ENCODE results near the gene ENKUR.

The ENKUR gene

DNA sequence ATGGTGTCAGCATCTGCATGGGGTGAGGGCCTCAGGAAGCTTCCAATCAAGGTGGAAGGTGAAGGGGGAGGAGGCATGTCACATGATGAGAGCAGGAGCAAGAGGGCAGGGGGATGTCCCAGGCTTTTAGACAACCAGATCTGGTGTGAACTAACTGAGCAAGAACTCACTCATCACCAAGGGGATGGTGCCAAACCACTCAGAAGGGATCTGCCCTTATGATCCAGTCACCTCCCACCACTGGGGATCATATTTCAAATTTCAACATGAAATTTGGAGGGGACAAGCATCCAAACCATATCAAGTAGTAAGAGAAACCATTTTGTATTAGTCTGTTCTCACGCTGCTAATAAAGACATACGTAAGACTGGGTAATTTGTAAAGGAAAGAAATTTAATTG lies 34.0 kb upstream of the ENKUR start:
- H3K27me3 ChIP-seq (ENCODE audit: insufficient read depth, low read length): no peaks in the 10 kb centered on the region
- no peak overlapping the region for H3K27ac ChIP-seq (ENCODE audit: low read depth, low read length)
- no peaks in the 10 kb centered on the region for H3K36me3 ChIP-seq (ENCODE audit: insufficient read depth, low read length)
- no peaks in the 10 kb centered on the region for H3K79me2 ChIP-seq (ENCODE audit: control insufficient read depth, insufficient read depth, low read length, unreplicated experiment)
- peaks cover 12% of the 10 kb centered on the region for H3K4me1 ChIP-seq (ENCODE audit: control insufficient read depth, insufficient read depth, low read length, unreplicated experiment)
- no peak overlapping the region for H3K4me3 ChIP-seq (ENCODE audit: low read depth, low read length)
- no peak overlapping the region for H2AFZ ChIP-seq (ENCODE audit: low read length, unreplicated experiment)

DNA sequence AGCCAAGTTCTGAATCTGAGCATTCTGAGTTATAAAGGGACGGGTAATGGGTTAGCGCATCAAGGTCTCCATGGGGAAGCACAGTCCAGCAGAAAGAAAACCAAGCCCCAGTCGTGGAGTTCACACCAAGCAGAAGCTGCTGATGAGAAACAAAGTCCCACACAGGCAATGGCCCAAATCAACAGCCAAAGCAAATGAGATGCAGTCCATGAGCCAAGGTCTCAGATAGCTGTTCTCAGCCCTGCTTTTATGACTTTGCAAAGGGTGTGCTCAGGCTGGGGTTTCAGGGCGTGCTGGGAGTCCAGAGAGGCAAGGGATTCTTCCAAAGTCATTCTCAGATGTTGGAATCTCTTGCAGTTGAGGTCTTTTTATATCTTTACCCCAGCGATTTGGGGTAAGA lies 32.5 kb upstream of the ENKUR start:
- Histone ChIP-seq H3K36me3 (ENCODE audit: insufficient read depth, low read length) (no peaks in the 10 kb centered on the region), H2AFZ (ENCODE audit: low read length, unreplicated experiment) (no peak overlapping the region), H3K27ac (ENCODE audit: low read depth, low read length) (no peak overlapping the region)

DNA sequence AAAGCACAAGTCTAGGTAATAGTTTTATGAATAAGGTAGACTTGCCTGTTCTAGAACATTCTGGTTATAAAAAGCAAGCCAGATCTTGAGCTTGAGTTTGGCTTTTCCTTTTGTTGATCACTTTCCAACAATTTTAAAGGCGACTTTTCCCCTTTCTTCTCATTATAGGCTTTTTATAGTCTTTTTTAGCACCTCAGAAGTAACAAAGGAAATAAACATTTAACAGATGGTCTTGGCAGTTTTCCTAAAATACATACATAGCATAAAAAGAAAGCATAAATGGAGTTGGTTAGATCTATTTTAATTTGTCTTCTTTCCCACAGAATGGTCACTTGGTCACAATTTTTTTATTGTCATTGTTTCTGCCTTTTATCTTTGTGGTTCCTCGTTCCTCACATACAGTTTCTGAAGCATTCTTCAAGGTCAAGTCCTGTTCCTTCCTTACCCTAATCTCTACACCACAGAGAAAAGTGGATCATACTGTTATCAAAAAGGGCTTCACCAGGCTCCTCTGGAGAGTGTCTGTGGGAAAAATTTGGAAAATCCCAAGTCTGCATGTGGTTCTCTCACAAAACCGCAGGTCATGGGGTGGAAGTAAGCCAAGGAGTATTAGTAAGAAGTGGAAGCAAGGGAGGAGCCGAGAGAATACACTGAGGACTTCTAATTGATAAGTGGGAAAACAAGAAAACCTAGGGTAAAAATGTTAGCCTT lies 31.8 kb upstream of the ENKUR start:
- no peaks in the 10 kb centered on the region for H3K36me3 ChIP-seq (ENCODE audit: insufficient read depth, low read length)
- H3K27me3 ChIP-seq (ENCODE audit: insufficient read depth, low read length): no peaks in the 10 kb centered on the region
- H3K27ac ChIP-seq (ENCODE audit: low read depth, low read length): no peak overlapping the region
- H3K4me3 ChIP-seq (ENCODE audit: low read depth, low read length): no peak overlapping the region
- H3K79me2 ChIP-seq (ENCODE audit: control insufficient read depth, insufficient read depth, low read length, unreplicated experiment): no peaks in the 10 kb centered on the region
- H2AFZ ChIP-seq (ENCODE audit: low read length, unreplicated experiment): no peak overlapping the region
- H3K4me1 ChIP-seq (ENCODE audit: control insufficient read depth, insufficient read depth, low read length, unreplicated experiment): peaks cover 12% of the 10 kb centered on the region

More for the DNA sequence above, 32.5 kb upstream of the ENKUR start:
- no peaks in the 10 kb centered on the region for H3K27me3 ChIP-seq (ENCODE audit: insufficient read depth, low read length)
- H3K79me2 ChIP-seq (ENCODE audit: control insufficient read depth, insufficient read depth, low read length, unreplicated experiment): no peaks in the 10 kb centered on the region
- H3K4me1 ChIP-seq (ENCODE audit: control insufficient read depth, insufficient read depth, low read length, unreplicated experiment): peaks cover 12% of the 10 kb centered on the region
- H3K4me3 ChIP-seq (ENCODE audit: low read depth, low read length): no peak overlapping the region

DNA sequence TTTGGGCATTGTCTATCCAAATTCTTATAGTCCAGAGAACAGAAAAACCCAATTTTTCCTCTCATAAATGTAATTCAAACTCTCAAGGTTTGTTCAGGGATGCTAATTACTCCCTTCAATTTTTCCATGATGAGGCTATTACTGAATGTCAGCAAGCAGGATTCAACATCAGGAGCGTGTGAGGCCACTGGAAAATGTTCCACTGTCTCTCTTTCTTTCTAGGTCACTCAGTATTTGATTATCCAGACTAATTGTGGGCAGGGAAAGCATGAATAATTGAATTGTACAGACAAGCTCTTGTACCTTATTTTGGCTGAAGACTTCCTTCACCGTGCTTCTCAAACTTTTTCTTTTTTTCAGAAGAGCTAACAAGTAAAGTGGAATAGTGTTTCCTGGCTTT lies 31.1 kb upstream of the ENKUR start:
- H3K4me3 ChIP-seq (ENCODE audit: low read depth, low read length): no peak overlapping the region
- no peaks in the 10 kb centered on the region for H3K27me3 ChIP-seq (ENCODE audit: insufficient read depth, low read length)
- H2AFZ ChIP-seq (ENCODE audit: low read length, unreplicated experiment): no peak overlapping the region
- H3K27ac ChIP-seq (ENCODE audit: low read depth, low read length): no peak overlapping the region
- no peaks in the 10 kb centered on the region for H3K36me3 ChIP-seq (ENCODE audit: insufficient read depth, low read length)
- H3K79me2 ChIP-seq (ENCODE audit: control insufficient read depth, insufficient read depth, low read length, unreplicated experiment): no peaks in the 10 kb centered on the region
- peaks cover 12% of the 10 kb centered on the region for H3K4me1 ChIP-seq (ENCODE audit: control insufficient read depth, insufficient read depth, low read length, unreplicated experiment)

DNA sequence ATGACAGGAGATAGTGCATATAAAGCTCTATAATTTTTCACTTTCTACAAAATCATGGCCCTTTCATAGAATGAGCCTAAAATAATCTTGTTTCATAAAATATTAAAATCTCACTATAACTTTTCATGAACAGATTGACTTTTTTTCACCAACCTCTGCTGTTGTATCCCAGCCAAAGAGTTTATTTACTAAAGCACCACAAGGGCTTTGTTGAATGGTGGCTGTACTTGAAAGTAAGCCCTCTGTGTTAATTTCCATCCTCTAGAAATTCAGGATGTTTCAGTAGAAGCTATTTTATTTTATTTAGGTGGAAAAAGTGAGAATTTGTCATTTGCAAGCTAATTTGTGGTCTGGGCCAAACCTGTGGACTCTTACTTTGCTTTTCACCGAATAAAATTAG lies 30.7 kb upstream of the ENKUR start:
- Histone ChIP-seq H3K27ac (ENCODE audit: low read depth, low read length) (no peak overlapping the region), H3K4me3 (ENCODE audit: low read depth, low read length) (no peak overlapping the region), H3K36me3 (ENCODE audit: insufficient read depth, low read length) (no peaks in the 10 kb centered on the region), H2AFZ (ENCODE audit: low read length, unreplicated experiment) (no peak overlapping the region), H3K4me1 (ENCODE audit: control insufficient read depth, insufficient read depth, low read length, unreplicated experiment) (peaks cover 12% of the 10 kb centered on the region), H3K27me3 (ENCODE audit: insufficient read depth, low read length) (no peaks in the 10 kb centered on the region), H3K79me2 (ENCODE audit: control insufficient read depth, insufficient read depth, low read length, unreplicated experiment) (no peaks in the 10 kb centered on the region)

DNA sequence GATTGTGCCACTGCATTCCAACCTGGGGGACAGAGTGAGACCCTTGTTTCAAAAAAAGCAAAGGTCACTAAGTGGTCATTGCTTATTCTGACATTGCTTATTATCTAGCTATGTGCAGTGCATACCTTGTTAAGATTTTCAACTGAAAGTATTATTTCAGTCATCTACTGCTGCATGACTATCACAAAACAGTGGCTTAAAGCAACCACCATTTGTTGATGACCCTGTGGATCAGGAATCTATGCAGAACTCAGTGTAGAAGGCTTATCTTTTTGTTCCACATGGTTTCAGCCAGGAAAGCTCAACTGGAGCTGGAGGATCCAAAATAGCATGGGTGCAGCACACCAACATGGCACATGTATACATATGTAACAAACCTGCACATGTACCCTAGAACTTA lies 23.6 kb upstream of the ENKUR start:
- Histone ChIP-seq H3K27ac (ENCODE audit: low read depth, low read length) (no peak overlapping the region), H3K27me3 (ENCODE audit: insufficient read depth, low read length) (no peaks in the 10 kb centered on the region), H3K4me1 (ENCODE audit: control insufficient read depth, insufficient read depth, low read length, unreplicated experiment) (no peaks in the 10 kb centered on the region), H3K79me2 (ENCODE audit: control insufficient read depth, insufficient read depth, low read length, unreplicated experiment) (no peaks in the 10 kb centered on the region), H3K36me3 (ENCODE audit: insufficient read depth, low read length) (no peaks in the 10 kb centered on the region), H2AFZ (ENCODE audit: low read length, unreplicated experiment) (no peak overlapping the region), H3K4me3 (ENCODE audit: low read depth, low read length) (no peak overlapping the region)

DNA sequence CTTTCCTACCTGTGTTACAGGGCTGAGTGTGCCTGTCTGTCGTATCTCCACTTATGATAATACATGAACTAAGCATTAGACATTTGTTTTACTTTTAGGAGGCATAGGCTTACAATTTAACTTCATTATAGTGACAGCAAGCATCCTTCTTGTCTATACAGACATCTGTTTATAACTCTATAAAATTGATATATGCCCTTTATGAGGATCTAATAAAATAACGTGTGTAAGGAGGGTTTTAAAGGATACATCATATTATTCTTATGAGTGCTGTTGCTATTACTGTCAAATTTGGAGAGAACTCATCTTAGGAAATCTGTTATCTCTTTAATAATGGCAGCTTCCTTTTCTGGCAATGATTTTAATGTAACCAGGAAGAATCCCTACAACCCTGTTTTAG lies 22.4 kb upstream of the ENKUR start:
- no peak overlapping the region for H3K4me3 ChIP-seq (ENCODE audit: low read depth, low read length)
- no peak overlapping the region for H2AFZ ChIP-seq (ENCODE audit: low read length, unreplicated experiment)
- no peaks in the 10 kb centered on the region for H3K79me2 ChIP-seq (ENCODE audit: control insufficient read depth, insufficient read depth, low read length, unreplicated experiment)
- no peaks in the 10 kb centered on the region for H3K27me3 ChIP-seq (ENCODE audit: insufficient read depth, low read length)
- no peak overlapping the region for H3K27ac ChIP-seq (ENCODE audit: low read depth, low read length)
- H3K4me1 ChIP-seq (ENCODE audit: control insufficient read depth, insufficient read depth, low read length, unreplicated experiment): no peaks in the 10 kb centered on the region
- H3K36me3 ChIP-seq (ENCODE audit: insufficient read depth, low read length): no peaks in the 10 kb centered on the region

DNA sequence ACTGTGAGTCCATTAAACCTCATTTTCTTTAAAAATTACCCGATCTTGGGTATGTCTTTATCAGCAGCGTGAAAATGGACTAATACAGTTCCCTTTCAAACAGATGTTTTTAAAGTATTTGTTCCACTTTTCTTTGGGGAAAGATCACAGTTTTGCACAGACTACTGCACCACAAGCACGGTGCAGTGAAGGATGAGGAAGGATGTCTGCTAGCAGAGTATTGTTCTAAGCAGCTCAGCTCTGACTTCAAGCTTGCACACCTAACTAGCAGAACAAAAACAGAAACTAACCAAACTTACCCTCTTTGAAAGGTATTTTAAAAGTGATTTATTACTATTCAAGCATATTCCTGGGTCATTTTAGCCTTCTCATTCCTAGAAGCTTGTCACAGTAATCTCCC lies 20.4 kb upstream of the ENKUR start:
- H3K27ac ChIP-seq (ENCODE audit: low read depth, low read length): no peak overlapping the region

DNA sequence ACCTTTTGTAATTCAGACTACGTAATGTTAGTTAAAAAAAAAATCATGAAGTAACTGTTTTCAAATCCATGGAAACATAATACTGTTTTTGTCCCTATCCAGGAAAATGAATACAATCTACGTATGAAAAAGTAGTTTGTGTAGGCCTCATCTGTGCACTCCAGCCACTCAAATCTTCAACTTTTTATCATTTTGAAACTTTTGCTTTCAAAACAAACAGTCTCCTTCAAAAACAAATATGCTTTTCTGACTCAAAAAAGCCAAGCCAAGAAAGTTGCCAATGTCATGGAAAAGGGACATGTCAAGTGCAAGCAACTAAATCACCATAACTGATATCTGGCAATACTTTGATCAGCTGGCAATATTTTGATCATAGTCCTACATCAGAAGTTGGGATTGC lies 13.6 kb upstream of the ENKUR start:
- H3K27me3 ChIP-seq (ENCODE audit: insufficient read depth, low read length): no peaks in the 10 kb centered on the region
- no peaks in the 10 kb centered on the region for H3K36me3 ChIP-seq (ENCODE audit: insufficient read depth, low read length)
- H3K4me3 ChIP-seq (ENCODE audit: low read depth, low read length): no peak overlapping the region
- H3K27ac ChIP-seq (ENCODE audit: low read depth, low read length): no peak overlapping the region
- no peak overlapping the region for H2AFZ ChIP-seq (ENCODE audit: low read length, unreplicated experiment)
- no peaks in the 10 kb centered on the region for H3K79me2 ChIP-seq (ENCODE audit: control insufficient read depth, insufficient read depth, low read length, unreplicated experiment)
- peaks cover 12% of the 10 kb centered on the region for H3K4me1 ChIP-seq (ENCODE audit: control insufficient read depth, insufficient read depth, low read length, unreplicated experiment)

More for the DNA sequence above, 20.4 kb upstream of the ENKUR start:
- Histone ChIP-seq H3K79me2 (ENCODE audit: control insufficient read depth, insufficient read depth, low read length, unreplicated experiment) (no peaks in the 10 kb centered on the region), H3K27me3 (ENCODE audit: insufficient read depth, low read length) (no peaks in the 10 kb centered on the region), H3K4me3 (ENCODE audit: low read depth, low read length) (no peak overlapping the region), H3K36me3 (ENCODE audit: insufficient read depth, low read length) (no peaks in the 10 kb centered on the region), H2AFZ (ENCODE audit: low read length, unreplicated experiment) (no peak overlapping the region), H3K4me1 (ENCODE audit: control insufficient read depth, insufficient read depth, low read length, unreplicated experiment) (no peaks in the 10 kb centered on the region)

DNA sequence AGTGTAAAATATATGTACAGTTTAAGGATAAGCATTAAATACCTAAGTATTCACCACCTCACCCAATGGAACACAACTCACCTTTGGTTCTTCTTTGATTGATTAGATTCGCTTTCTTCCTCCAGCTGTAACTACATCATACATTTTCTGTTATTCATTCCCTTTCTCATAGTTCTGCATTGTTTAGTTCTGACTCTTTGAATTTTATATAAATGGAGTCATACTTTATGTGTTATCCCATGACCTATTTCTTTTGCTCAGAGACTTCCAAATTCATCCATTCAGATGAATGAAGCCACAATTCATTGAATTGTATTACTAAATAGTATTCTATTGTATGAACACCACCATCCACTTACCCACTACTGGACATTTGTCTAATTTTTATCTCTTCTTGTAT lies 12.8 kb upstream of the ENKUR start:
- no peak overlapping the region for H3K27ac ChIP-seq (ENCODE audit: low read depth, low read length)
- no peak overlapping the region for H2AFZ ChIP-seq (ENCODE audit: low read length, unreplicated experiment)
- peaks cover 12% of the 10 kb centered on the region for H3K4me1 ChIP-seq (ENCODE audit: control insufficient read depth, insufficient read depth, low read length, unreplicated experiment)
- no peak overlapping the region for H3K4me3 ChIP-seq (ENCODE audit: low read depth, low read length)
- H3K27me3 ChIP-seq (ENCODE audit: insufficient read depth, low read length): no peaks in the 10 kb centered on the region
- no peaks in the 10 kb centered on the region for H3K36me3 ChIP-seq (ENCODE audit: insufficient read depth, low read length)
- H3K79me2 ChIP-seq (ENCODE audit: control insufficient read depth, insufficient read depth, low read length, unreplicated experiment): no peaks in the 10 kb centered on the region

DNA sequence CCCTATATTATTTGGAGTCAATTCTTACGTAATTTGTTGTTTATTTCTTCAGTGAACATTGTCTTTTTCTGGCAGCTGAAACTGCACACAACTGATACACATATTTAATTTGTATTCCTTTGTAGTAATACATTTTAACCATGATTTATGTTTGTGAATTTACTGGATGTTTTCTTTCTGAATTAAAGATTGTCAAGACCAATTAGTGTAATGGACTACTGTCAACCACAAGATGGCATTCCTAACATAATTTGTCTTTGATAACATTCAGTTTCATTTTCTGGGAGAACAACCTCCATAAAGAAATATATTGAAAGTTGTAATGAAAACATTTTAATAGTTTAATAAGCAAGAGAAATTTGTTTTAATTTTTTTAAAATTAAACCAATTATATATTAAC lies 10.5 kb upstream of the ENKUR start:
- H3K27me3 ChIP-seq (ENCODE audit: insufficient read depth, low read length): no peaks in the 10 kb centered on the region

More for the DNA sequence above, 10.5 kb upstream of the ENKUR start:
- H2AFZ ChIP-seq (ENCODE audit: low read length, unreplicated experiment): no peak overlapping the region
- no peak overlapping the region for H3K4me3 ChIP-seq (ENCODE audit: low read depth, low read length)
- peaks cover 12% of the 10 kb centered on the region for H3K4me1 ChIP-seq (ENCODE audit: control insufficient read depth, insufficient read depth, low read length, unreplicated experiment)
- H3K36me3 ChIP-seq (ENCODE audit: insufficient read depth, low read length): no peaks in the 10 kb centered on the region
- no peaks in the 10 kb centered on the region for H3K79me2 ChIP-seq (ENCODE audit: control insufficient read depth, insufficient read depth, low read length, unreplicated experiment)
- H3K27ac ChIP-seq (ENCODE audit: low read depth, low read length): no peak overlapping the region
